K562 (cell line): ENCODE results near the gene MAML3. TPM values are rescaled to one million over a fixed set of nuclear protein-coding genes. Genes with fewer than 3 reads are reported as not detected.

Source experiments
- ATAC-seq: fragments of 200-7000 bp; cut with Tn5 transposase; 3 replicates; pipeline ENCODE4 v1.9.1; 2020; ENCODE audit warnings: moderate library complexity
- BruUV-seq: library from RNA; stranded (reverse); fragments of 400-500 nt; replicated peaks from 2 replicates; lab custom pipeline; 2021; lab: Mats Ljungman, UMichigan
- CTCF ChIA-PET: fragments of 300-600 bp; formaldehyde crosslinking; extraction: SDS; loops from one replicate; lab custom pipeline; 2021; ENCODE audit warnings: low intra/inter-chr PET ratio; lab: Yijun Ruan, JAX
- POLR2A ChIA-PET: fragments of 300-600, 350-650 bp; sonication (Branson Sonifier 250); formaldehyde crosslinking; extraction: SDS; loops from one replicate; lab custom pipeline; 2021; ENCODE audit warnings: antibody characterized with exemption, inconsistent platforms; lab: Yijun Ruan, JAX
- DNase-seq, 4 experiments: peaks; one replicate each; pipeline versions ENCODE4 v3.0.0 to v3.0.0-alpha.2; 2011 to 2018; ENCODE audit warnings: low spot score in 3 of 4, mixed read lengths in 3 of 4; ENCODE audit errors: extremely low read depth in 1 of 4
- FAIRE-seq: peaks from 2 replicates; lab custom pipeline; 2011; peaks lifted over from hg19 to GRCh38; lab: Jason Lieb, UNC
- H2AFZ ChIP-seq: 2 replicates; pipeline ENCODE4 v1.6.0; 2011; ENCODE audit warnings: low read depth, low read length, control low read depth, inconsistent platforms
- H3K27ac ChIP-seq: fragments of 200-600 bp; 3 replicates; pipeline ENCODE4 v1.8.0; 2011; ENCODE audit warnings: low read depth, mild to moderate bottlenecking, control low read depth, inconsistent platforms, low read length, moderate library complexity, mixed read lengths; ENCODE audit errors: extremely low read depth
- H3K27me3 ChIP-seq, 2 experiments: fragments of 300-600 bp in 1 of 2; 2 replicates in 1 of 2; 3 replicates in 1 of 2; pipeline versions ENCODE4 v1.6.0 to v1.8.0; 2011; ENCODE audit warnings: inconsistent platforms in 2 of 2, low read length in 2 of 2, mild to moderate bottlenecking in 1 of 2, mixed read lengths in 1 of 2, moderate library complexity in 1 of 2; ENCODE audit not compliant: control insufficient read depth in 2 of 2, insufficient read depth in 2 of 2
- H3K36me3 ChIP-seq: fragments of 300-600 bp; 3 replicates; pipeline ENCODE4 v1.8.0; 2011; ENCODE audit warnings: mild to moderate bottlenecking, low read length, inconsistent platforms; ENCODE audit not compliant: control insufficient read depth, insufficient read depth
- H3K4me1 ChIP-seq, 2 experiments: fragments of 200-600 bp in 1 of 2; replicated peaks in 1 of 2; 2 replicates in 1 of 2; 3 replicates in 1 of 2; pipeline versions ENCODE4 v1.5.1 to v1.8.0; 2011; ENCODE audit warnings: inconsistent platforms in 2 of 2, low read length in 2 of 2, mild to moderate bottlenecking in 1 of 2, mixed read lengths in 1 of 2, moderate library complexity in 1 of 2; ENCODE audit not compliant: control insufficient read depth in 2 of 2, insufficient read depth in 2 of 2
- H3K4me2 ChIP-seq: 2 replicates; pipeline ENCODE4 v1.6.1; 2011; ENCODE audit warnings: low read length, control low read depth, inconsistent platforms, mixed read lengths; ENCODE audit not compliant: insufficient read depth
- H3K4me3 ChIP-seq: fragments of 200-600 bp; sonication (generic), shearing (Covaris generic); 2 replicates; pipeline ENCODE4 v1.5.1; 2016; ENCODE audit warnings: control low read depth, inconsistent platforms
- H3K79me2 ChIP-seq: fragments of 200-600 bp; 3 replicates; pipeline ENCODE4 v1.8.0; 2011; ENCODE audit warnings: low read length, inconsistent platforms; ENCODE audit not compliant: control insufficient read depth, insufficient read depth
- H3K9ac ChIP-seq, 2 experiments: 2 replicates each; pipeline versions ENCODE4 v1.6.0 to v1.6.1; 2011; ENCODE audit warnings: low read depth in 2 of 2, low read length in 2 of 2, control low read depth in 1 of 2, inconsistent platforms in 1 of 2, mild to moderate bottlenecking in 1 of 2, mixed read lengths in 1 of 2; ENCODE audit not compliant: insufficient read depth in 1 of 2
- H3K9me1 ChIP-seq: one replicate; pipeline ENCODE4 v1.6.0; 2011; ENCODE audit warnings: inconsistent platforms, mild to moderate bottlenecking, low read length, moderate library complexity; ENCODE audit not compliant: control insufficient read depth, insufficient read depth
- H3K9me3 ChIP-seq: replicated peaks from 2 replicates; pipeline ENCODE4 v1.5.1; 2011; ENCODE audit warnings: low read depth, low read length, inconsistent platforms; ENCODE audit not compliant: control insufficient read depth, insufficient read depth
- H4K20me1 ChIP-seq: replicated peaks from 2 replicates; pipeline ENCODE4 v1.6.1; 2011; ENCODE audit warnings: low read length, inconsistent platforms, mixed read lengths; ENCODE audit not compliant: control insufficient read depth, insufficient read depth
- ETV6 ChIP-seq, 3 experiments: fragments of 150-350 bp in 1 of 3; sonication (generic) in 1 of 3; formaldehyde crosslinking in 1 of 3; IDR thresholded peaks; 2 replicates each; pipeline versions ENCODE4 v1.6.1 to v1.8.0; 2014 to 2022; ENCODE audit warnings: borderline replicate concordance in 2 of 3, low read depth in 2 of 3, antibody characterized with exemption in 1 of 3, low read length in 1 of 3, mild to moderate bottlenecking in 1 of 3, missing genetic modification reagents in 1 of 3
- FOXP4 ChIP-seq: sonication (generic); formaldehyde crosslinking; IDR thresholded peaks from 2 replicates; pipeline ENCODE4 v1.8.0; 2022; ENCODE audit warnings: mild to moderate bottlenecking, missing genetic modification reagents, borderline replicate concordance
- NR1H2 ChIP-seq: sonication (generic); formaldehyde crosslinking; IDR thresholded peaks from 2 replicates; pipeline ENCODE4 v1.4.0; 2020; ENCODE audit warnings: mild to moderate bottlenecking, missing genetic modification reagents
- NR2F6 ChIP-seq: fragments of 450-650 bp; formaldehyde crosslinking; IDR thresholded peaks from 2 replicates; pipeline ENCODE4 v1.4.0; 2020; ENCODE audit warnings: mild to moderate bottlenecking
- PRPF4 ChIP-seq: fragments of 200-400 bp; formaldehyde crosslinking; IDR thresholded peaks from one replicate; pipeline ENCODE4 v1.6.1; 2017; ENCODE audit warnings: low read length, low read depth, mild to moderate bottlenecking; ENCODE audit not compliant: insufficient read depth, poor library complexity, severe bottlenecking
- TCF7 ChIP-seq: sonication (generic); IDR thresholded peaks from 2 replicates; pipeline ENCODE4 v1.6.1; 2016; ENCODE audit warnings: antibody characterized with exemption, borderline replicate concordance
- ZEB2 ChIP-seq: fragments of 450-650 bp; IDR thresholded peaks from 2 replicates; pipeline ENCODE4 v1.6.1; 2016
- ZNF318 ChIP-seq, 2 experiments: fragments of 450-650 bp; IDR thresholded peaks; 2 replicates each; pipeline ENCODE4 v1.6.1; 2016; ENCODE audit warnings: mild to moderate bottlenecking in 2 of 2, borderline replicate concordance in 1 of 2, low read depth in 1 of 2, moderate library complexity in 1 of 2
- WGBS: fragments of 100-300 bp; shearing (Covaris generic); methylation state at CpG from one replicate; pipeline ENCODE4 v1.1.6; 2016; ENCODE audit warnings: low coverage, mixed read lengths; ENCODE audit not compliant: insufficient coverage; ENCODE audit errors: missing lambda C conversion rate; 5-methylcytosine and 5-hydroxymethylcytosine counted together
- in situ Hi-C: fragments of 300-500 bp; cut with MboI; formaldehyde crosslinking; loops from 4 replicates; pipeline ENCODE4 v1.15.0; 2018; ENCODE audit warnings: inconsistent platforms, mixed read lengths
- intact Hi-C: fragments of 100-400 bp; cut with micrococcal nuclease; formaldehyde crosslinking; loops from 2 replicates; pipeline ENCODE4 v1.14.2; 2022
- polyA plus RNA-seq, 8 experiments: library from polyadenylated mRNA; depleted of rRNA in 4 of 8; stranded (reverse) in 5 of 8; unstranded in 3 of 8; fragments of >200 nt; fragmentation: Nextera tagmentation in 2 of 8; fragmentation: Illumina TruSeq in 1 of 8; extraction: Ambion mirVana in 2 of 8; extraction: Trizol in 1 of 8; gene quantifications; 2 replicates each; pipeline versions ENCODE4 v1.2.1 to v1.2.3, GENCODE V29; 2011 to 2014; ENCODE audit warnings: inconsistent platforms in 1 of 8, missing spikeins in 1 of 8
- total RNA-seq, 7 experiments: library from RNA; depleted of rRNA in 6 of 7; stranded (reverse); fragments of >200 nt in 6 of 7; fragmentation: Illumina TruSeq in 2 of 7; extraction: Trizol in 2 of 7; gene quantifications; 2 replicates each; pipeline versions ENCODE4 v1.2.1 to v1.2.3, GENCODE V29; 2011 to 2021; ENCODE audit warnings: low replicate concordance in 1 of 7
- TF ChIP-seq, protein P1 (sequence below), 2 experiments: fragments of 450-650 bp; IDR thresholded peaks; 2 replicates each; pipeline ENCODE4 v1.6.1; 2016

The MAML3 gene
- total and polyA plus RNA-seq, 9 of the 15 experiments (the other 6 are each of a cell fraction or from before 2014, with no cell fraction given) = 0.01 to 0.55 (median 0.25) TPM

DNA sequence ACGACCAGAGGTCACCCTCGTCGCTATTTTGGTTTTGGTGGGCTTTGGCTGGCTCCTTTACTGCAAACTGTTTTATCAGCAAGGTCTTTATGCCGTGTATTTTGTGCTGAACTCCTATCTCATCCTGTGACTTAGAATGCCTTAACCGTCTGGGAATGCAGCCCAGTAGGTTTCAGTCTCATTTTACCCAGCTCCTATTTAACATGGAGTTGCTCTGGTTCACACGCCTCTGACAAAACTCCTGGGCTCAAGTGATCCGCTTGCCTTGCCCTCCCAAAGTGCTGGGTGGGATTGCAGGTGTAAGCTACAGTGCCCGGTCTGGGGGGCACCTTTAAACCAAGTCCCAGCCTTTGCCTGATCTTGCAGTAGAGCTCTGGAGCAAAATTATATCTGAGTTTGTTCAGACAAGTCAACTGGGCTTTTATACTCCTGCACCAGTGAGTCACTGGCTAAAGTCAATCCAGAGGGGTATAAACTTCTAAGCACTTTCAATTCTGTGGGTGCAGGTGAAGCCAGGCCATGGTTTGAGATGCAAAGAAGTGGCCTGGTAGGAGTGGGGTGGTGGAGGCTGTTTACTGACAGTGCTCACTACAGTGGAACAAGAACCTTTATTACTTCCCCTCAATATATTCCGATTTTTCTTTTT, 438.1 kb downstream of the MAML3 start:
- Histone ChIP-seq H3K27me3 (no peaks in the 10 kb centered on the region), H3K79me2 (no peaks in the 10 kb centered on the region), H4K20me1 (no peaks in the 10 kb centered on the region; the same call in 1 of the 2 replicates), H3K4me1 (no peaks in the 10 kb centered on the region; a peak in 1 of 5 replicates), H2AFZ (no peak overlapping the region), H3K9ac (no peak overlapping the region), H3K4me3 (no peak overlapping the region), H3K36me3 (no peaks in the 10 kb centered on the region), H3K27ac (no peak overlapping the region), H3K9me1 (no peaks in the 10 kb centered on the region), H3K4me2 (no peak overlapping the region), H3K9me3 (no peaks in the 10 kb centered on the region)
- DNase-seq (no peak), ATAC-seq (no peak), FAIRE-seq (no peak)
- 46% methylated on average over 9 of the region's 9 CpGs for WGBS
- POLR2A ChIA-PET = no interaction called here
- in situ Hi-C loops (no loop called here), intact Hi-C loops (no loop called here)
- no TSS peak for BruUV-seq
- CTCF ChIA-PET = no interaction called here
- TF ChIP-seq PRPF4 (no peak), ZNF318 (IDR thresholded peaks at IDR 0.05; ENCODE audit: borderline replicate concordance in 1 of 2, low read depth in 1 of 2) (no peak), ETV6 (IDR thresholded peaks at IDR 0.05; ENCODE audit: borderline replicate concordance in 1 of 2, low read depth in 2 of 2, low read length in 1 of 2) (no peak), ETV6 (CRISPR knock-in tag; IDR thresholded peaks at IDR 0.05; ENCODE audit: borderline replicate concordance) (no peak), NR2F6 (CRISPR knock-in tag) (no peak), NR1H2 (CRISPR knock-in tag) (no peak), TCF7 (no peak), ZEB2 (no peak), FOXP4 (CRISPR knock-in tag) (no peak)
- TF ChIP-seq, protein P1, sequence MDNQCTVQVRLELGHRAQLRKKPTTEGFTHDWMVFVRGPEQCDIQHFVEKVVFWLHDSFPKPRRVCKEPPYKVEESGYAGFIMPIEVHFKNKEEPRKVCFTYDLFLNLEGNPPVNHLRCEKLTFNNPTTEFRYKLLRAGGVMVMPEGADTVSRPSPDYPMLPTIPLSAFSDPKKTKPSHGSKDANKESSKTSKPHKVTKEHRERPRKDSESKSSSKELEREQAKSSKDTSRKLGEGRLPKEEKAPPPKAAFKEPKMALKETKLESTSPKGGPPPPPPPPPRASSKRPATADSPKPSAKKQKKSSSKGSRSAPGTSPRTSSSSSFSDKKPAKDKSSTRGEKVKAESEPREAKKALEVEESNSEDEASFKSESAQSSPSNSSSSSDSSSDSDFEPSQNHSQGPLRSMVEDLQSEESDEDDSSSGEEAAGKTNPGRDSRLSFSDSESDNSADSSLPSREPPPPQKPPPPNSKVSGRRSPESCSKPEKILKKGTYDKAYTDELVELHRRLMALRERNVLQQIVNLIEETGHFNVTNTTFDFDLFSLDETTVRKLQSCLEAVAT (IDR thresholded peaks at IDR 0.05) = no peak
